H9 (cell line): Measurements from ENCODE around the gene CCSER1. TPM values are rescaled to one million over a fixed set of nuclear protein-coding genes. Genes with fewer than 3 reads are reported as not detected.

Source experiments
- DNase-seq: peaks from one replicate; pipeline ENCODE4 v3.0.0-alpha.2; 2017
- H2AFZ ChIP-seq: one replicate; pipeline ENCODE4 v1.6.1; 2013; ENCODE audit warnings: mild to moderate bottlenecking, low read length, control low read depth, moderate library complexity
- H2AK5ac ChIP-seq: 2 replicates; pipeline ENCODE4 v1.6.1; 2013; ENCODE audit warnings: low read length, control low read depth, mixed read lengths; ENCODE audit not compliant: insufficient read length
- H2BK120ac ChIP-seq: one replicate; pipeline ENCODE4 v1.6.1; 2013; ENCODE audit warnings: low read depth, mild to moderate bottlenecking, low read length, control low read depth, inconsistent platforms; ENCODE audit not compliant: poor library complexity, severe bottlenecking
- H2BK12ac ChIP-seq: 2 replicates; pipeline ENCODE4 v1.6.1; 2013; ENCODE audit warnings: low read length, control low read depth, mixed read lengths, low read depth; ENCODE audit not compliant: insufficient read length
- H2BK15ac ChIP-seq: 2 replicates; pipeline ENCODE4 v1.6.1; 2013; ENCODE audit warnings: low read depth, low read length, control low read depth
- H2BK20ac ChIP-seq: one replicate; pipeline ENCODE4 v1.6.1; 2013; ENCODE audit warnings: low read depth, mild to moderate bottlenecking, low read length, control low read depth, inconsistent platforms; ENCODE audit not compliant: poor library complexity, severe bottlenecking
- H2BK5ac ChIP-seq: 2 replicates; pipeline ENCODE4 v1.6.1; 2013; ENCODE audit warnings: low read length, control low read depth, mixed read lengths; ENCODE audit not compliant: insufficient read length
- H3K14ac ChIP-seq: 2 replicates; pipeline ENCODE4 v1.6.1; 2013; ENCODE audit warnings: low read length, control low read depth; ENCODE audit not compliant: insufficient read depth
- H3K18ac ChIP-seq: 2 replicates; pipeline ENCODE4 v1.6.1; 2013; ENCODE audit warnings: low read depth, mild to moderate bottlenecking, mixed read lengths, low read length, control low read depth; ENCODE audit not compliant: insufficient read length
- H3K23ac ChIP-seq: 2 replicates; pipeline ENCODE4 v1.6.1; 2013; ENCODE audit warnings: low read length, control low read depth, mixed read lengths, low read depth; ENCODE audit not compliant: insufficient read length
- H3K23me2 ChIP-seq: 2 replicates; pipeline ENCODE4 v1.6.1; 2013; ENCODE audit warnings: low read depth, mild to moderate bottlenecking, mixed read lengths, low read length, control low read depth; ENCODE audit not compliant: insufficient read length, poor library complexity, severe bottlenecking
- H3K27ac ChIP-seq: 2 replicates; pipeline ENCODE4 v1.5.1; 2013; ENCODE audit warnings: low read length, control low read depth, mixed read lengths, low read depth; ENCODE audit not compliant: insufficient read length
- H3K27me3 ChIP-seq: 2 replicates; pipeline ENCODE4 v1.6.1; 2013; ENCODE audit warnings: low read length, control low read depth, inconsistent platforms; ENCODE audit not compliant: insufficient read depth
- H3K4ac ChIP-seq: 2 replicates; pipeline ENCODE4 v1.6.1; 2013; ENCODE audit warnings: low read depth, mild to moderate bottlenecking, control low read depth, inconsistent platforms, low read length, moderate library complexity
- H3K4me1 ChIP-seq: 2 replicates; pipeline ENCODE4 v1.6.1; 2013; ENCODE audit warnings: low read length, control low read depth, inconsistent platforms; ENCODE audit not compliant: insufficient read depth
- H3K4me2 ChIP-seq: 2 replicates; pipeline ENCODE4 v1.6.1; 2013; ENCODE audit warnings: low read length, control low read depth, mixed read lengths; ENCODE audit not compliant: insufficient read length, insufficient read depth
- H3K56ac ChIP-seq: 2 replicates; pipeline ENCODE4 v1.6.1; 2013; ENCODE audit warnings: low read depth, mild to moderate bottlenecking, mixed read lengths, low read length, control low read depth; ENCODE audit not compliant: insufficient read length
- H3K79me1 ChIP-seq: 2 replicates; pipeline ENCODE4 v1.6.1; 2013; ENCODE audit warnings: low read depth, mild to moderate bottlenecking, moderate library complexity, low read length, control low read depth, inconsistent platforms; ENCODE audit not compliant: insufficient read depth, poor library complexity, severe bottlenecking
- H3K79me2 ChIP-seq: 2 replicates; pipeline ENCODE4 v1.6.1; 2013; ENCODE audit warnings: low read length, control low read depth, inconsistent platforms; ENCODE audit not compliant: insufficient read depth
- H3K9ac ChIP-seq: 2 replicates; pipeline ENCODE4 v1.6.1; 2013; ENCODE audit warnings: low read length, control low read depth, mixed read lengths; ENCODE audit not compliant: insufficient read length; ENCODE audit errors: extremely low read depth
- H3K9me3 ChIP-seq: one replicate; pipeline ENCODE4 v1.6.1; 2013; ENCODE audit warnings: low read depth, low read length, inconsistent platforms; ENCODE audit not compliant: control insufficient read depth
- H3T11ph ChIP-seq: one replicate; pipeline ENCODE4 v1.6.1; 2013; ENCODE audit warnings: mild to moderate bottlenecking, low read length, control low read depth, inconsistent platforms
- H4K20me1 ChIP-seq: one replicate; pipeline ENCODE4 v1.6.1; 2013; ENCODE audit not compliant: control insufficient read depth, insufficient read length, insufficient read depth
- H4K5ac ChIP-seq: 2 replicates; pipeline ENCODE4 v1.6.1; 2013; ENCODE audit warnings: low read depth, mild to moderate bottlenecking, mixed read lengths, low read length, control low read depth; ENCODE audit not compliant: insufficient read length
- H4K8ac ChIP-seq: replicated peaks from 2 replicates; pipeline ENCODE4 v1.6.1; 2013; ENCODE audit warnings: low read length, control low read depth, mixed read lengths, low read depth; ENCODE audit not compliant: insufficient read length
- H4K91ac ChIP-seq: 2 replicates; pipeline ENCODE4 v1.6.1; 2013; ENCODE audit warnings: low read depth, mild to moderate bottlenecking, moderate library complexity, mixed read lengths, low read length, control low read depth; ENCODE audit not compliant: insufficient read length
- H3K27ac Mint-ChIP-seq, 3 experiments: 2 replicates in 2 of 3; 3 replicates in 1 of 3; pipeline ENCODE4 v1.8.0; 2020 to 2021; ENCODE audit warnings: mixed read lengths in 3 of 3, mild to moderate bottlenecking in 1 of 3, moderate library complexity in 1 of 3
- H3K27me3 Mint-ChIP-seq: 2 replicates; pipeline ENCODE4 v1.8.0; 2021; ENCODE audit warnings: low read depth, mild to moderate bottlenecking, moderate library complexity, mixed read lengths
- H3K36me3 Mint-ChIP-seq, 3 experiments: 2 replicates in 2 of 3; 3 replicates in 1 of 3; pipeline ENCODE4 v1.8.0; 2020 to 2021; ENCODE audit warnings: low read depth in 3 of 3, mixed read lengths in 3 of 3; ENCODE audit not compliant: insufficient read depth in 1 of 3
- H3K4me1 Mint-ChIP-seq, 2 experiments: 2 replicates each; pipeline ENCODE4 v1.8.0; 2020; ENCODE audit warnings: mixed read lengths in 2 of 2
- H3K4me3 Mint-ChIP-seq, 2 experiments: 2 replicates in 1 of 2; 3 replicates in 1 of 2; pipeline ENCODE4 v1.8.0; 2020 to 2021; ENCODE audit warnings: mild to moderate bottlenecking in 2 of 2, mixed read lengths in 2 of 2, moderate library complexity in 1 of 2
- H3K9me3 Mint-ChIP-seq, 2 experiments: 2 replicates in 1 of 2; 3 replicates in 1 of 2; pipeline ENCODE4 v1.8.0; 2020; ENCODE audit warnings: mild to moderate bottlenecking in 2 of 2, mixed read lengths in 2 of 2, moderate library complexity in 1 of 2
- CTCF ChIP-seq: fragments of 200-600 bp; sonication (generic); conservative IDR thresholded peaks from 3 replicates; pipeline ENCODE4 v1.8.0; 2021; ENCODE audit warnings: antibody characterized with exemption, mild to moderate bottlenecking
- total RNA-seq: library from RNA; stranded (reverse); gene quantifications from 2 replicates; pipeline ENCODE4 v1.2.1, GENCODE V29; 2021

The CCSER1 gene
- total RNA-seq, 1 experiment from 2014 or later = 0.37 TPM

DNA sequence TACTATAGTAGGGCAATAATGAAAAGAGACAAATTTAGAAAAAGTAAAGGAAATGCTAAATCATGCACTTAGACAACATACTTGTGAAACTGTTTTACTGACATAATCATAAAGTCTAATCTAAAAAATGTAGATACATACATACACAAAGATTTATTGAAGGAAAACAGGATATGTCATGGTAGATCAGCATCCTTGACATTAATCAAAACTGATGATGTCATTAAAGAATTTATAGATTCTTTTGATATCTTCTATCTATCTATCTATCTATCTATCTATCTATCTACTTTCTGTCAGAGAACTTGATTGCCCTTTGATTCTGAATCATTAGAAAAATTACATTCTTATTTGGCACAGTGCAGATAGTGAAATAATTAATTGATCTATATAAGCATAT, 311.3 kb downstream of the CCSER1 start:
- Histone ChIP-seq H2BK20ac (no peak overlapping the region), H3K27me3 (no peaks in the 10 kb centered on the region), H4K20me1 (no peaks in the 10 kb centered on the region), H3K79me1 (no peaks in the 10 kb centered on the region), H2AK5ac (no peak overlapping the region), H4K8ac (no peak overlapping the region), H2BK15ac (no peak overlapping the region), H3K4ac (no peak overlapping the region), H3K4me1 (no peaks in the 10 kb centered on the region), H3K79me2 (no peaks in the 10 kb centered on the region), H3T11ph (no peak overlapping the region), H3K56ac (no peak overlapping the region), H3K9ac (no peak overlapping the region), H2AFZ (no peak overlapping the region), H4K91ac (no peak overlapping the region), H2BK12ac (no peak overlapping the region), H3K9me3 (no peaks in the 10 kb centered on the region), H3K23me2 (no peaks in the 10 kb centered on the region), H4K5ac (no peak overlapping the region), H2BK5ac (no peak overlapping the region), H3K27ac (no peak overlapping the region), H2BK120ac (no peak overlapping the region), H3K18ac (no peak overlapping the region), H3K14ac (no peak overlapping the region), H3K4me2 (no peak overlapping the region), H3K23ac (no peak overlapping the region)
- H3K36me3 Mint-ChIP-seq = no peaks in the 10 kb centered on the region
- H3K27ac Mint-ChIP-seq = no peak overlapping the region
- no peaks in the 10 kb centered on the region for H3K4me1 Mint-ChIP-seq
- no peaks in the 10 kb centered on the region for H3K27me3 Mint-ChIP-seq
- TF ChIP-seq CTCF = no peak
- no peak overlapping the region for H3K4me3 Mint-ChIP-seq
- DNase-seq = no peak
- no peaks in the 10 kb centered on the region for H3K9me3 Mint-ChIP-seq
